COLO668 (cell line): ENCODE results near the gene CKB.

Source experiments
- DNase-seq: peaks from one replicate; lab custom pipeline; 2025; ENCODE audit not compliant: unreplicated experiment; lab: John Stamatoyannopoulos, UW

Gene CKB

DNA sequence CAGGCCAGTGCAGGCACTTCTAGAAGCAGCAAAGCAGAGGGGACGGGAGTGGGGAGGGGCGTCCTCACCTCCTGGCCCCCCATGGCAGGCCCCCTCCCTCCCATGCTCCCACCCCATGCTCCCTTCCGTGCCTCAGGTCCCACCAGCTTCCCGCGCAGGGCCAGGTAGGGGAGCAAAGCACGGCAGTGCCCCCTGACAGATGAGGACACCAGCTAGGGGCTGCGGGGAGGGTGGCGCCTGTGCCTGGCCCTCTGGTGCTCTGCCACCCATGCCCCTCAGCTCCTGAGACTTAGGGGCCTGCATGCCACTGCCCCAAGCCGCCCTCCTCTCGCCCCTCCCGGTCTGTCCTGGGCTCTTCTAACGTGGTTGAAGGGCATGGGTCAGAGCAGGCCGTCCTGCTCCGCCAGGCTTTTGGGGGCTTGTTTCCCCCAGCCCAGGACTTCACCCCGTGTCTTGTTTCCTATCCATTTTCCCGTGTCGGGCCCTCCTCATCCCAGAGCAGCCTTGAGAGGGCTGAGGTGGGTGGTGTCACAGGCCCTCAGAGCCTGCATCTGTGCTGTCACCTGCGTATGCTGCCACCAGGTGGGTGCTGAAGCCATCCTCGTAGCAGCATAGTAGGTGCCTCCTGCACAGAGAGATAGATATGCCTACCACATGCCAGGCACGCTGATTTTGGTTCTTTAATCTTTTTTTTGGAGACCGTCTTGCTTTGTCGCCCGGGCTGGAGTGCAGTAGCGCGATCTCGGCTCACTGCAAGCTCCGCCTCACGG lies 16.6 kb upstream of the CKB start:
- peak; percentile 45 for DNase-seq

DNA sequence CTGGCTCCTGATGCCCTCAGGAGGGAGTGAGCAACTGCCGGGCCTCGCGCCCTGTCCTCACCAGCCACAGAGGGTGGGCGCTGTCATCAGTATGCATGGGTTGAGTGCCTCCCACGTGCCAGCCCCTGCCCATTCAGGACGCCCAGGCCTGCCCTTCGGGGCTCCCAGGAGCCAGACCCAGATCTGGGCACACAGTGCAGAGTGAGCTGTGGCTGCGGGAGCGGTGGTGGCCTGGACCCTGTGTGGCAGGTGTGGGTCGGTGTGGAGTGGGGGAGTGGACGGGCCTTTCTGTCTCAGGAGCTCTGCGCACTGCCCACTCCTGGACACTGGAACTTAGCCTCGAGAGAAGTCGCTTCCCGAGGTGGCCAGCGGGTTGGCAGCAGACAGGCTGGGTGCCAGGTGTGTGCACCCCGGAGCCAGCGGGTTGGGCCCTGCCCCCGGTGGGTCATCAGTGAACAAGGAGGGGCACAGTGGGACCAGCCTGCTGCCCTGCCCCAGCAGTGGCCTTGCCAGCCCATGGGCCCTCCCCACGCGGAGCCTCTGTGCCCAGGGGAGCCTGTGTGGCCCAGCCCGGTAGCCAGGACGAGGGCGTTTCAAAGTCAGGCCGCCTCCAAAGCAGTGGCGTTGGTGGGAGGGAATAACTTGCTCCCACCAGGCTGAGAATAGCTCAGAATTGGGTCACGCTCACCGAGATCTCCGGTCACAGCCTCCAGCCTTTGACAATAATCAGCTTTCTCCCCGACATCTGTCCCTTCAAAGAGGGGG lies 15.8 kb upstream of the CKB start:
- DNase-seq, result no peak

DNA sequence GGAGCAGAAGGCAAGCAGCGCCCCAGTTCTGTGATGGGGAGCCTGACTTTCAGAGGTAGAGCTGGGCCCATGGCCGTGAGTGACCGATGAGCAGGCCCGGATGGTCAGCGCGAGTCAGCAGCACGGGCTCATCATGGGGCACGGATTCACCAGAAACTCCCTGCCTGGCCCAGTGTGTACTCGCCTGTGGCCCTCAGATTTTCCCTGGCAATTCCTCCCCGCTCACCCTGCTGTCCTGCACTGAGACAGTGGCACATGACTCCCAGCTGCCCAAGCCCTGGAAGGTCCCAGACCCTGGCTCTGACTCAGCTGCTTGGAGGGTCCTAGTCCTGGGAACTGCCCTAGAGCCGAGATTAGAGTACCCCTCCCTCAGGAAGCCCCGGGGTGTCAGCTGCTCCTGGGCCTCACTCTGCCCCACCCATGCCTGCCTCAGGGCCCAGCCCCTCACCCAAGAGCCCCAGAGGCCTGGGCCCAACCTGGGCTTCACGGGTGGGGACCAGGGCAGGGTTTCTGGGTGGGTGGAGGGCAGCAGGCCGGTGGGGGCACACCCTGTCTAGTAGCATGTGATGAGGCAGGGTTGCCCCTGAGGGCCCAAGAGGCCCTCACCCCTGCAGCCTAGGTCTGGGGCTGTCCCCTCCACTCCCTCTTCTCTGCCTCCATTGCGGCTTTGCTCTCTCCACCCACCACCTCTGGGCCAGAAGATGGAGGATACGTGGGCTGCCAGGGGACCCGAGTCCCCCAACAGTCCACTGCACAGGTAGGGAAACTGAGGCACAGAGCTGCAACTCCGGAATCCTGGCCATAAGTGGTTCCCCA lies 14.8 kb upstream of the CKB start:
- DNase-seq, result no peak

DNA sequence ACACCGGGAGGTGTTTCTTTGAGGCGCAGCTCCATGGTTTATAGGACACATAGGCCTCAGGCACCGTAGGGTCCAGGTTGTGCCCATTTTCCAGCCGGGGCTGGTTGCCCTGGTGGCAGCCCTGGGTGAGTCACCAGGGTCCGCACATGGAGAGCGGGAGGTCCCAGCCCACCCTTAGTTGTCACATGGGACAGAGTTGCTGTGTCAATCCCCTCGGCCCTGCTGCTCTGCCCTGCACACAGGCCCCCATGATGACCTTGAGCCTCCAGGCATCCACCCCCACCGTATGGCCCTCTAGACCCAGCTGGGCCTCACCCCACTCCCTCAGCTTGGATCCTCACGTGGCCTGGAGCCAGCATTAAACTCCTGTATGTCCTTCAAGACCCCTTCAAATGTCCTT lies 14.1 kb upstream of the CKB start:
- no peak for DNase-seq

DNA sequence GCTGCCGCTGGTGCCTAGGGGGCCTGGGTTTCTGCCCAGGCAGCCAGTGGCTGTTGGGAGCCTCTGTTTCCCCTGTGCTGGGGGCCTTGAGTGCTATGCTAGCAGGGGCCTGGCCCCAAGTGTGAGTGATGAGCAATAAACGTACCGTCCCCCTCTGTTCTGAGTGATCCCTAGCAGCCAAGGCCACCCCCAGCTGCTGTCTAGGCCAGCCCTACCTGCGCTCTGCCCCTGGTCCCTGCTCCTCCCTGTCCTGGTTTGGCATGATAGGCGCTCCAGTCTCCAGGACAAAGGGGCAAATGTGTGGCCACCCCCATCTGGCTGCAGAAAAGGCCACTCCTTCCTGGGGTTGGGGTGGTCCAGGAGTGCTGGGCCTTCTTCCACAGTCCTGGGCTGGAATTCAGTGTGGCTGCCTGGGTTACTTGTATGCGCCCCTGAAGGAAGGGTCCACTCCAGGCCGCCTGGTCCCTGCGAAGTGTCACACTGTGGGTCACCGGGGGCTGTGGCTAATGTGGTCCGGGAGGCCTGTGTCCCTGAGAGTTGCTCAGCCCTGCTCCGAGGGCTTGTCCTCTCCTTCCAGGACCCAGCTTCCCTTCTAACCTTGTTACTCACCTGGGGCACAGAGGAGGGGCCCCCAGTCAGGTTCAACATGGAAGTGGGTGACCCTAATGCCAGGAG lies 13.4 kb upstream of the CKB start:
- no peak for DNase-seq

DNA sequence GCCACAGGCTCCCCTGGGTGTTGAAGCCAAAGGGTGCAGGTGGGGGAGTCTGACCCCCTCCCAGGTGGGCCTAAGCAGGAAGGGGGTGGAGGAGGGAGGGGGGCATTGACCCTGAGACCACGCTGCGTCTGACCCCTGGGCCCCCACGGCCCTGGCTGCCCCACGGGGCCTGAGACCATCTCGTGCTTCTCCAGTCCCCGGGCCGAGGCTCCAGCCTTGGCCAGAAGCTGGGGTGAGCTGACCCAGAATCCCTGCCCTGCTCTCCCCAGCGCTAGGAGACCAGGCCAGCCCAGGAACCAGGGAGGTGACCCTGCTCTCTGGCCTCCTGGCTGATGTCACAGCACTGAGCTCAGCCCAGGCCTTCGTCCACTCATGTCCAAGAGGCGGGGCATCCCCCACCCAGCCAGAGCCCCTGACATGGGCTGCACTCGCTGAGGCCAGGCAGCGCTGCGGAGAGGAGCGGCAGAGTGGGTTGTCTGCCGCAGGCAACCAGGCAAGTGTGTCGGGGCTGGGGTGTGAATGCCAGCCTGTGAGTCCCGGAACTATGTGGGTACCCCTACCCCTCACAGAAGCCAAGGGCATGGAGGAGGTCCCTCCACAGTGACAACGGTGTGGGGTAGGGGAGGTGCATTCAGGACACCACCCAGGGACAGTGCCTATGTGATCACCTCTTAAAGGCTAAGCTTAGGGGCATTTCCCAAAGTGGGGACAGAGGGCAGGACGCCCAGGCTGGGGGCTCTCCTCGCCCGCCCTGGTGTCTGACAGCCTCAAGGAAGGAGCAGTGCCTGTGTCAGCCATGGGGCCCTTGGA lies 12.7 kb upstream of the CKB start:
- no peak for DNase-seq

DNA sequence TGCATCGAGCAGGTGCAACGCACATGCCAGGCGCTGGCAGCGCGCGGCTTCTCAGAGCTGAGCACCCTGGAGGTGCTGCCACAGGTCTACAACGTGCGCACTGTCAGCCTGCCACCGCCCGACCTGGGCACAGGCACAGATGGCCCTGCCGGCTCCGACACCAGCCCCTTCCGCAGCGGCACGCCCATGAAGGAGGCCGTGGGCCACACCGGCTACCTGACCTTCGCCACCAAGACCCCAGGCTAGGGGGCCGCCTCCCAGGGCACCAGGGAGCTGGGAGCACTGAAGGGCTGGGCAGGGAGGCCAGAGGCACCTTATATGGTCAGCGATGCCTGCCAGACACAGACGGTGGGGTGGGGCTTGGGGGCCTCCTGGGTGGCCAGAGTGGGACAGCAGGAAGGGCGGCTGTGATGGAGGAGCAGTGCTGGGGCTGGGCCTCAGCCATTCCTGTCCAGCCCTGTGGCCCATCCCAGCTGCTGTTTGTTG lies 12.0 kb upstream of the CKB start:
- no peak for DNase-seq

DNA sequence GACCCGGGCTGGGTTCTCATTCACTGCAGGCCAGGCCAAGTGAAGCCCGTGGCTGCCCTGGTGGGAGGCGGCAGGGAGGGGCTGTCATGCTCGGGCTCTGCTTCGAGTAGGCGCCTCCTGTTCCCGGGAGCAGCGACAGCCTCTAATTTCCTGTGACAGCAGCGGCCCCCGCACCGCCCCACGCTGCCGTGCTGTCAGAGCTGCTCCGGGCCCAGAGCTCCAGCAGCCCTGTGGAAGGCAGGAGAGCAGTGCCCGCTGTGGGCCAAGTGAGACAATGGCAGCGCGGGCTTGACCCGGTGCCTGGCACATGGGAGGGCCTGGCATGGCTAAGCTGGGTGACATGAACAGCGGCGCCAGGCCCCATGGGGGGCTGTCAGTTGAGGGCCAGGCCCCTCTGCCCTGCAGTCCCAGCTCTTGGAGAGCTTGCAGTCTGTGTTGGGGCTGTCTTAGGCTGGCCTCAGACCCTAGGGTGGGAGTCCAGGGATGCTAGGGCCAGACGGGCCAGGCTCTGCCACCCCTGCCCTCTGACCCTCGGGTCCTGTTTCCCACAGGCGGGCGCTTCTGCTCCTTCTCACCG lies 11.5 kb upstream of the CKB start:
- no peak for DNase-seq

DNA sequence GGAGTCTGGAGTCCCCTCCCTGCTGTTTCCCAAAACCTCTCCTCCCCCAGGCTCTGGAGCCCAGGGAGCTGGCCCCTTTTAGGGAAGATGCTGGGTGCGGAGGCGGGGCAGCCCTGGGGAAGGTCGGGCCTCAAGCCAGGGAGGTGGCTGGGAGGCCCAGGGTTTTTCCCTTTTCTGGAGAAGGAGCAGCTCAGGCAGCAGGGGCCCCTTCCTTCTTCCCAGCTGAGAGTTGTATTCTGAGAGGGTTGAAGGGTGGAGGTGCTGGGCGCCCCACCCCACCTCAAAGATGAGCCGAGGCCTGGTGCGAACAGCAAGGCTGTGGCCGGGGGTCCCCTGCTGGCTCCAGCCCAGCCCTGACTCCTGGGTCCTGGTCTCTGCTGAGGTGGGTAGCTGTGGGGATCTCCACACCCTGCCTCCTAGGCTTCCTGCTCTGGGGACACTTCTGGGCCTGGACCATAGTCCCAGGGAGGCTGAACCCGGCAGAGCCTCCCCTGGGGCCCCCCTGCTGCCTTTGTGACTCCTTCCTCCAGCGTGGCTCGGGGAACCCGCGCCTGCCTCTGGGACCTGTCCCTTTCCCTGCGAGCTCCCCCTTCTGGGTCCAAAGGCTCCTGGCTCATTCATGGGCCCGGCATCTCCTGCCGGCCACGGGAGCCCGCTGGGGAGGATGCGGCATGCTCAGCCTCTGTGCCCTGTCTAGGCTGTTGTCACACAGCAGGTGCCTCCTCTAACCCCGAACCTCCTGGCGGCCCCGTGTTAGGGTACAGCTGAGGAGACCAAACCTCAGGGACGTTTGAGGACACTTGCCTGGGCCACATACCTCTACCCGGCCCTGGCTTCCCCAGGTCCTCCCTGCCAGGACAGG lies 10.7 kb upstream of the CKB start:
- no peak for DNase-seq

DNA sequence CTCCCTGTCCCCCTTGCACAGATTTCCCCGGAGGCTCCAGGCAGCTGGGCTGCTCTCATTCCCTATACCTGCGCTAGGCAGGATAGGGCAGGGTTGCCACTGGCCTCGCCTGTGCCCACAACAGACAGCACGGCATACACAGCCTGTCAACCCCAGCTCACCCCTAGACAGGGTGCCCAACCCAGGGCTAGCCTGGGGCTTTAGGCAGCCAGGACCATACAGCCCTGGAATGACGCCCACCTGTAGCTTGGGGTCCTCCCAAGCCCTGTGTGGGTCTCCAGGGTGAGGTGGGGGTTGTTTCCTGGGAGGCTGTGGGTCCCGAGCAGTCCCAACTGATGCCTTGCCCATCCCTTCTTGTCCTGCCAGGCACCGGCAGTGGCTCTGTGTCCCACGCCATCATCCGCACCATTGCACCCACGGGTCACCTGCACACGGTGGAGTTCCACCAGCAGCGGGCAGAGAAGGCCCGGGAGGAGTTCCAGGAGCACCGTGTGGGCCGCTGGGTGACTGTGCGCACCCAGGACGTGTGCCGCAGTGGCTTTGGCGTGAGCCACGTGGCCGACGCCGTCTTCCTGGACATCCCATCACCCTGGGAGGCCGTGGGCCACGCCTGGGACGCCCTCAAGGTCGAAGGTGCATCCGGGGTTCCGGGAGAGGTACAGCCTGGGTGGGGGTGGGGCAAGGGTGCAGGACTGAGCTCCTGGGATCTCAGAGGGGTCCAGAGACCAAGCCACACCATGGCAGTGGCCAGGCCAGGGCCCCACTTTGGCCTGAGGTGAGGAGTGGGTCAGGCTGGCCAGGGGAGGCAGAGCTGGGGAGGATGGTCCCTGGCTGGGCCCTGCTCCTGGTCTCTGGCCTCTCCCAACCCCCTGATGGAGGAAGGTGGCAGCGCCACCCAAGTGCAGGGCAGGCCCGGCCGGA lies 9.8 kb upstream of the CKB start:
- no peak for DNase-seq

DNA sequence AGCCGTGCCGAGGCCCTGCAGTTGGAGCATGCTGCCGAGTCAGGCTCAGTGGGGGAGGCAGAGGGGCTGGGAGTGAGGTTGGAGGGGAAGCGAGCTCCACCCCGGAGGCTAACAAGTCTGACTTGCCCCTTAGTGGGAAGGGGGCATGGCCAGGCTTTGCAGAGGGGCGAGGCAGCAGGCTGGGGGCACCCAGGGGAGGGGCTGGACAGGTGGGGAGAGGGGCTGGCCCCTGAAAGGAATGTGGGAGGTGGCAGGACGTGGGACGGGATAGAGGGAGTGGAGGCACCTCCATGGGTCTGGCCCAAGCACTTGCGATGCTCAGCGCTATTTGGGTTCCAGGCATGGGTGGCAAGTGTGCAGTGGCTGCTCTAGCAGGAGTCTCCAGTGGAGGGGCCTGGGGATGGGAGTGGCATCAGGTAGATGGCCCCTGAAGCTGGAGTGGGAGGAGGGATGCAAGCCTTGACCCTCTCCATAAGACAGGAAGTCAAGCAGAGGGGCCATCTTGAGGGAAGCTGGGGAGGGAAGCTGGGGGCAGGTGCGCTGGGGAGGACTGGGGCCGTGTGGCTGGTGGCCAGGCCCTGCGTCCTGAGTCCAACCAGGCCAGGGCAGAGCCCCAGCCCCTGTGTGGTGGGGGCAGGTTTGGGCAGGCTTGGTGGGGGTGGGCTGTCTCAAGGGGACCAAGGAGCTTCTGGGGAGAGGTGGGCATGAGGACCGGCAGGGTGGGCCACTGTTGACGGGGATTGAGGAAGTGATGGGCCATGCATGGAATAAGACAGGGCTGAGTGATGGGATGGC lies 9.0 kb upstream of the CKB start:
- no peak for DNase-seq

DNA sequence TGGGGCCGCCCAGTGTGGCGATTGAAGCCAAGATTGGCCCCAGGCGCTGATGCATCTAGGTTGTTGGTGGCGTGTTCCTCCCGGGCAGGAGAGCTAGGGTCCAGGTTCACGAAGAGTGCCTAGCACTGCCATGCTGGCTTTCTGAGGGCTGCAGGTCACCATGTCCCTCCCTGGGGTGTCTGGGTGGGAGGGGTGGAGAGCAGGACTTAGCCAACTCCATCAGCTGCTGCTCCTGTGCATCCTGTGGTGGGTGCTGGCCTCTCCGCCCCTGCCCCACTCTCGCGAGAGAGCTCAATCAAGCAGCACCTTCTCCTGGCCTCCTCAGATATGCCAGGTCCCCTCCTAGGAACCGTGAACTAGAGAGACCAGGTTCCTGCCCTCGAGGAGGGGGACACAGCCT lies 8.2 kb upstream of the CKB start:
- DNase-seq, result no peak

DNA sequence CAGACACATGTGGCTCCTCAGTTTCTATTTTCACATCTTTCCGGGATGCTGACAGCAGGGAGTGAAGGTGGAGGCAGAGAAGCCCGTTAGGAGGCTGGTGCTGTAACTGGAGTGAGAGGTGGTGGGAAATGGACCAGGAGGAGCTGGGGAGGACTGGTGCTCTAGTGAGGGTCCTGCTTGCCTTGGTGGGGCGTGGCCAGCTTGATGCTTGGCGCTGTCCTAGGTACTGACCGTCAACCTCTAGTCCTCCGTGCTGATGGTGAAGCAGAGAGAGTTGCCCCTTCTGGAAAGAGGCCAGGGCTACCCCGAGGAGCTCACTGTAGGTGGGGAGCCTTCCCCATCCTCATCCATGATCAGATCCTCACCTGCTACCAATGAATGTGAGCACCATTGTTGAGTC lies 7.8 kb upstream of the CKB start:
- DNase-seq, result no peak

DNA sequence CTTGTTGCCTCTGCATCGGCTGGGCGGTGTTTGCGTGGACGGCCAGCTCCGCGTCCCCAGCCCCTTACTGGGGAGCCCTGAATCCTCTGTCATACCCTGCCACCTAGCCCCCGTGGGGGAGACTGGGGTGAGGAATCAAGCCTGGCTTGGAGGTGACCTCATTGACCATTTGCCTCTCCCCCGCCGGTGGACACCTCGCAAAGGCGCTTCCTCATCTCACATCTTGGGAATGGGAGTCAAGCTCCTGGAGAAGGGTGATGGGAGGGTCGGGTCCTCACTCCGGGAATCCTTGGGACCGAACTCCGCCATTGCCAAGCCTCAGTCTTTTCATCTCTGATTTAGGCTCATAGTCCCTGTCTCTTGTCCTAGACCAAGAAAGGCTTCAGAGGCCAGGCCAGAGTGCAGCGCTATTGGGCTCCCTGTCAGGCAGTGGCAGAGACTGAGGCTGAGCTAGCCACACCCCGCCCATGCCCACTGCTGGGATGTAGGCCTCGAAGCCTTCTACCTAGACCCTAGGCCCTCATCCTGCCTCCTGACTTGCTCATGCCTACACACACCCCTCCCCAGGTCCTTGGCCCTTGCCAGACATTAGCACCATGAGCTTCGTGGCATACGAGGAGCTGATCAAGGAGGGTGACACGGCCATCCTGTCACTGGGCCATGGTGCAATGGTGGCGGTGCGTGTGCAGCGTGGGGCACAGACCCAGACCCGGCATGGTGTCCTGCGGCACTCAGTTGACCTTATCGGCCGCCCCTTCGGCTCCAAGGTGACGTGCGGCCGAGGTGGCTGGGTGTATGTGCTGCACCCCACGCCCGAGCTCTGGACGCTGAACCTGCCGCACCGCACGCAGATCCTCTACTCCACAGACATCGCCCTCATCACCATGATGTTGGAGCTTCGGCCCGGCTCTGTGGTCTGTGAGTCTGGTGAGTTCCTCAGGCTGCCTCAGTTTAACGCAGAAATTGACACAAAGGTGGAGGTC lies 7.0 kb upstream of the CKB start:
- DNase-seq, result no peak

DNA sequence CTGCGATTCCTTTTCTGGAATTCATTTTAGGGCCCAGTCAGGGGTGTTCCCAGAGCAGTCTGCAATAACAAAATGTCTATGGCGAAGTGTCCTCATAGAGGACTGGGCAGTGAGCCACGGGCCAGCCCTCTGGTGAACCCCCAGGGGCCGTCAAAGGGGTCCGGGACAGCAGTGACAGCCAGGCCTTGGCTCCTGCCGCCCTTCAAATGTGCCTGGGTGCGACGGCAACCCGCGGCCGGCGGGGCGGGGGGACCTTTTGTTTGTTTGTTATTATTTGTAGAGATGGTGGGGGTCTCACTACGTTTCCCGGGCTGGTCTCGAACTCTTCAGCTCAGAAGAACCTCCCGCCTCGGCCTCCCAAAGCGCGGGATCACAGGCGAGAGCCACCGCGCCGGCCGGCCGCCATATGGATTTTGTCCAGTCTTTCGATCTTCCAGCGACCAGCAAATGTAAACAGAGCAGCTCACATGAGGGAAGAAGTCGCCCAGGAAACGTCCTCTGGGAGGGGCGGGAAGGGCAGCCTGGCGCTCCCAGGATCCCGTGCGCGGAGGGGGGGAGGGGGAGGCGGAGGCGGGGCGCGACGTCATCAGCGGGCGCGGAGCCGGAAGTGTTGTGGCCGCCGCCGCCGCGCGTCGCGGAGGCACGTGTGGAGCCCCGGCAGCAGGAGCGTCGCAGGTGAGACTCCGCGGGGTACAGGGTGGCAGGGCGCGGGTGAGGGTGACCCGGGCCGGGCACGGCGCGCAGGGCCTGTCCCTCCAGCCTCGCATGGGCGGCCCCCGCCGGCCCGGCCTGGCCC lies 6.2 kb upstream of the CKB start, which contains the start of gene TRMT61A:
TSS of gene TRMT61A (plus strand) at position 610 of the 796 bp plus-strand sequence. CDS start 783 bp downstream, outside the sequence.
- peak; percentile 95 for DNase-seq
